ENCODE results near the gene TTLL3.

Gene TTLL3

DNA sequence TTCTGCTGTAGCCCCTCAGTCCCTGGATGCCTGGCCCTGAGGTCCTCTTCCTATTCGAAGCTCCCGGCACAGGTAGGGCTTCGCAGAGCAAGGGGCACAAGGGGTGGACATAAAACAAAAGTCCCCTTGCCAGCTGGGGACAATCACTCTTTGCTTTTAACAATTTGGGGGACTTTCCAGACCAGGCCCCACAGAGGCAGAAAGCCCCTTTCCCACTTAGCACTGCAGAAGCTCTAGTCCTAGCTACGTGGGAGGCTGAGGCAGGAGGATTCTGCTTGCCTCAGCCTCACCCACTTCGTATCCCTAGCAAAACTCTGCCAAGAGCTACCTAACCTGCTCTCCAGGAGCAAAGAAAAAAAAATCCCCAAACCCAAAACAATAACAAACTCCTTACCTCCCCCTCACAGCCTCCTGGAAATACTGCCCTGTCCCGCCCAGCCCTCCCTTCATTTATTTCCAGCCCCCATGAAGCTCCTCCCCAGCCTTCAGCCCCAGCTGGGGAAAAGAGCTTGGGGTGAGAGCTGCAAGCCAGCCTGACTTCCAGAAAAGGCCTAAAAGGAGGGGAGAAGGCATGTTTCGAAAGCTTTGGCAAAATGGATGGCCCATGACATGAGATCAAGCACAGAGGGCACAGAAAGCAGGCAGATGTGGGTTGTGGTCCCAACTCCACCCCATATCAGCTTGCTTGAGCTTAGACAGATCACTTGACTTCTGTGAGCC is 69.9 kb downstream of the TTLL3 start, which contains the start of gene CIDEC:
Gene CIDEC, minus strand, starts transcription at position 424 of the 720 bp plus-strand sequence. CDS start 1,767 bp downstream, outside the sequence.
- TF ChIP-seq, protein P1, sequence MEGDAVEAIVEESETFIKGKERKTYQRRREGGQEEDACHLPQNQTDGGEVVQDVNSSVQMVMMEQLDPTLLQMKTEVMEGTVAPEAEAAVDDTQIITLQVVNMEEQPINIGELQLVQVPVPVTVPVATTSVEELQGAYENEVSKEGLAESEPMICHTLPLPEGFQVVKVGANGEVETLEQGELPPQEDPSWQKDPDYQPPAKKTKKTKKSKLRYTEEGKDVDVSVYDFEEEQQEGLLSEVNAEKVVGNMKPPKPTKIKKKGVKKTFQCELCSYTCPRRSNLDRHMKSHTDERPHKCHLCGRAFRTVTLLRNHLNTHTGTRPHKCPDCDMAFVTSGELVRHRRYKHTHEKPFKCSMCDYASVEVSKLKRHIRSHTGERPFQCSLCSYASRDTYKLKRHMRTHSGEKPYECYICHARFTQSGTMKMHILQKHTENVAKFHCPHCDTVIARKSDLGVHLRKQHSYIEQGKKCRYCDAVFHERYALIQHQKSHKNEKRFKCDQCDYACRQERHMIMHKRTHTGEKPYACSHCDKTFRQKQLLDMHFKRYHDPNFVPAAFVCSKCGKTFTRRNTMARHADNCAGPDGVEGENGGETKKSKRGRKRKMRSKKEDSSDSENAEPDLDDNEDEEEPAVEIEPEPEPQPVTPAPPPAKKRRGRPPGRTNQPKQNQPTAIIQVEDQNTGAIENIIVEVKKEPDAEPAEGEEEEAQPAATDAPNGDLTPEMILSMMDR (IDR thresholded peaks at IDR 0.05; ENCODE audit: control extremely low read depth, extremely low read depth, low read depth, missing control alignments) = no peak
- POLR2A ChIA-PET = no interaction called here
- CTCF ChIA-PET = interaction anchor here (1.1 to 2.2 kb wide), 4 partner anchors 10 to 41 kb away, joined by 3 to 12 read pairs (median 3); partner anchors contain the start of gene JAGN1
- no peak for DNase-seq (ENCODE audit: extremely low spot score)

DNA sequence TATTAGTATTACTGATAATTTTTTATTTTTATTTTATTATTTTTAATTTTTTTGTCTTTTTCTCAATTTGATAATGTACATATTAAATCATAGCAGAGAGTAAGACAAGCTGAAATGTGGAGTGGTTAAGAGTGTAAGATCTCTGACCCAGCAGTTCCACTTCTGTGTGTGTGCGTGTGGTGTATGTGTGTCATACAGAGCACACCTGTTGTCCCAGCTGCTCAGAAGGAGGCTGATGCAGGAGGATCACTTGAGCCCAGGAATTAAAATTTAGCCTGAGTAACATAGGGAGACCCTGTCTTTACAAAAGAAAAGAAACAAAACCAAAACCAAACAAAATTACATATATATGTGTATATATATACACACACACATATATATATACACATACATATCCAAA is 71.4 kb downstream of the TTLL3 start:
- ChIA-PET POLR2A (interaction anchor here (0.7 kb wide), 1 partner anchor 422 kb away, joined by 3 read pairs; no protein-coding TSS in a partner anchor), CTCF (interaction anchor here (1.2 kb wide), 1 partner anchor 31 kb away, joined by 3 read pairs; no protein-coding TSS in a partner anchor)
- TF ChIP-seq, protein P1 (IDR thresholded peaks at IDR 0.05; ENCODE audit: control extremely low read depth, extremely low read depth, low read depth, missing control alignments) = no peak
- DNase-seq (ENCODE audit: extremely low spot score) = no peak

DNA sequence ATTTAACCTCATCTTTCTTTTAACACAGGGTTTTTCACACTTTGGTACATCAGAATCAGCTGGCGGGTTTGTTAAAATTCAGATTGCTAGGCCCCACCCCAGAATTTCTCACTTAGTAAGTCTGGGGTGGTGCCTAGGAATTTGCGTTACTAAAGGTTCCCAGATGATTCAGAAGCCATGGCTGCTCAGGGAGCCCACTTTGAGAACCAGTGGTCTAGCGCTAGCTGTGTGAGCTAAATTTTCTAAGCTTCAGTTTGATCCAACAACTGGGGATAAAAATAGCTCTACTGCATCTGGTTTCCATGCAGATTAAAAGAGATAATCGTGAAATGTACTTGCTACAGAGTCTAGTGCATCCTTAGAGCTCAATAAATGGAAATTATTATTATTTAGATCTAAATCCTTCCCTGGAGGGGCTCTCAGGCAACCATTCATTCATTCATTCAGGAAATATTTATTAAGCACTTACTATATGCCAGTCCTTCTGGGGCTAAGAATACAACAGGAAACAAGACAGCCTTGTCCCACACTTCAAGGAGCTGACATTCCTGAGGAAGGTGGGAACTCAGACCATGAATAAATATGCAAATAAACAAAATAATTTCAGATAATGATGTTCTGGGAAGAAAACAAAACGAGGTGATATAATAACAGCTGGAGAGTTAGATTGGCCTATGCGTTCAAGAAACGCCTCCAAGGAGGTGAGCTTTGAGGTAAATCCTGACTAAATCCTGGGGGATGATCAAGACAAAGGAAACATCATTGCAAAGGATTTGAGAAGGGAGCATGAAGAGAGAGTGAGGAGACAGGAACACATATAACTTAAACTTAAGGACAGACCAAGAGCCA is 73.9 kb downstream of the TTLL3 start:
- ChIA-PET POLR2A (no interaction called here), CTCF (interaction anchor here (1.0 to 2.6 kb wide), 3 partner anchors 9 to 49 kb away, joined by 3 to 9 read pairs (median 4); partner anchors contain the start of gene CRELD1)
- TF ChIP-seq, protein P1 (IDR thresholded peaks at IDR 0.05; ENCODE audit: control extremely low read depth, extremely low read depth, low read depth, missing control alignments) = no peak
- no peak for DNase-seq (ENCODE audit: extremely low spot score)

DNA sequence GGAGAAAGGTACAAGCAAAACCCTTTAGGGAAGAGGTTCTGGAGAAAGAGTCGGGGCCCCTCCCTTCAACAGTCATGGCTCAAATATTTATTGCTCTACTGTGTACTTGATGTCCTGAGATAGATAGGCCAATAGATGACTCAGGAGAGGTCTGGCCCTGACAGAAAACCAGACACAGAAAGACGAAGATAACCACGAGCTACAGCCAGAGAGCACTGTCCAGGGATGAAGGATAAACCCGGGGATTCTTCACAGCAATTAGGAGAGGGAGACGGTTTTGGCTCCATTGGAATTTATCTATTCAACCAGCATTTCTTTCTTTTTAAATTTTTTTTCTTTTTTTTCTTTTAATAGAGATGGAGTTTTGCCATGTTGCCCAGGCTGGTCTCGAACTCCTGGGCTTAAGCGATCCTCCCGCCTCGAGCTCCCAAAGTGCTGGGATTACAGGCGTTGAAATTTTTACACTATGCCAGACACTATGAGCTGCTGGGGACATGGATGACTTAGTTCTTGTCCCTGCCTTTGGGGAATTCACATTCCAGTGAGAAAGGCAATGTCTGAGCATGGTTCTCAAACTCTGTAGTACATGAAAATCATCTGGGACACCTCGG is 74.6 kb downstream of the TTLL3 start:
- CTCF ChIA-PET = interaction anchor here (2.6 kb wide), 1 partner anchor 9 kb away, joined by 9 read pairs; no protein-coding TSS in a partner anchor
- POLR2A ChIA-PET = no interaction called here
- no peak for DNase-seq (ENCODE audit: extremely low spot score)
- TF ChIP-seq, protein P1 (IDR thresholded peaks at IDR 0.05; ENCODE audit: control extremely low read depth, extremely low read depth, low read depth, missing control alignments) = no peak
